ENCODE results near the gene PORCN. TPM values are rescaled to one million over a fixed set of nuclear protein-coding genes. Genes with fewer than 3 reads are reported as not detected.
"Not testable (repeated sequence)": the region's sequence is repeated elsewhere in the genome, so short reads cannot be mapped to it uniquely, and the experiment has no call there.

PORCN gene
- total RNA-seq, 2 experiments from 2014 or later: 26.1 to 29.2 TPM

DNA sequence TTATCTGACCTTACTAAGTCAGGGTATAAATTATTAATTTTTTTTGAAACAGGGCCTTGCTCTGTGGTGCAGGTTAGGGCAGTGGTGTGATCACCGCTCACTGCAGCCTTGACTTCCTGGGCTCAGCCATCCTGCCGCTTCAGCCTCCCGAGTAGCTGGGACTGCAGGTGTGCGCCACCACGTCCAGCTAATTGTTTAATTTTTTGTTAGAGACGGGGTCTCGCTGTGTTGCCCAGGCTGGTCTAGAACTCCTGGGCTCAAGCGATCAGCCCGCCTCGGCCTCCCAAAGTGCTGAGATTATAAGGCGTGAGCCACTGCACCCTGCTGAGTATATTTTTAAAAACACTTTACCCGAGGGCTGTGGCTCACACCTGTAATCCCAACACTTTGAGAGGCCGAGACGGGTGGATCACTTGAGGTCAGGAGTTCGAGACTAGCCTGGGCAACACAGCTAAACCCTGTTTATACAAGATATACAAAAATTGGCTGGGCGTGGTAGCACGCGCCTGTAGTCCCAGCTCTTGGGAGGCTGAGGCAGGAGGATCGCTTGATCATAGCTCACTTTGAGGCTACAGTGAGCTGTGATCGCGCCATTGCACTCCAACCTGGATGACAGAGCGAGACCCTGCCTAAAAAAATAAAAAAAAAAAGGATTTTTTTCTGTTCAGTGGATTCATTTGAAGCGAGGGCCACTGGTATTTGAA is 30.0 kb downstream of the PORCN start:
- no peaks in the 10 kb centered on the region for H3K27me3 Mint-ChIP-seq
- peak overlapping the region; percentile 93 for H3K4me3 Mint-ChIP-seq
- ChIA-PET CTCF (interaction anchor here (0.6 to 3.4 kb wide), 14 partner anchors 11 to 420 kb away, joined by 3 to 18 read pairs (median 6); partner anchors contain the start of genes EBP, FTSJ1, RBM3 and SLC38A5), POLR2A (interaction anchor here (0.7 to 4.9 kb wide), 12 partner anchors 8 to 198 kb away, joined by 3 to 50 read pairs (median 4); partner anchors contain the start of genes EBP, FTSJ1 and RBM3)
- H3K36me3 Mint-ChIP-seq (ENCODE audit: low read depth): peaks cover 27% of the 10 kb centered on the region
- no peak for DNase-seq
- H3K27ac Mint-ChIP-seq: peak overlapping the region; percentile 95
- H3K9me3 Mint-ChIP-seq: no peaks in the 10 kb centered on the region
- peaks cover 30% of the 10 kb centered on the region for H3K4me1 Mint-ChIP-seq

DNA sequence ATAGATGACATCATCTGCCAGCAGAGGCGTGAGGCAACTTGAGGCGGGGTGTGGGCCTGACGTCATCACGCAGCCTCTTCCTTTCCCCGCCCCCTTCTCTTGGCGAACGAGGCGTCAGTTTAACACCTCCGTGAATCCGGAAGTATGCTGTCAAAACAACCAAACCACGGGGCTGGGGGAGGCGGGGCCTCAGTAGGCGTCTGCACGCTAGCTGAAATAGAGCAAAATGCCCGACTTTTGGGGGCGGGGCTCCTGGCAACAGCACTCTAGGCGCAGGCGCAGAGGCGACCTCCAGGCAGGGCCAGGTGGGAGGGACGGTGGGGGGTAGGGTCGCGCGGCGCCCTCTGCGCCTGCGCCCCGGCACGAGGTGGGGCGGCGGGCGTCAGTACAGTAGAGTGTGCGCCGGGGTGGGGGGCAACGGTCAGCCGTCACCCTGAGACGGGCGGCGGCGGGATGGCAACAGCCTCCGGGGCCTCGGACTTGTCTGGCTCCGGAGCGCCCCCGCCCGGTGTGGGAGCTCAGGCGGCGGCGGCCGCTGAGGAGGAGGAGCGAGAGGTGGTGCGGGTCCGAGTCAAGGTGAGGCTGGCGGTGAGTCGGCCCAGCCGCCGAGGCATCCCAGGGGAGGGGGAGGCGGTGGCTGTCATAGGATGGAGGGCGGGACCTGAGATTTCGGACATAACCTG is 30.7 kb downstream of the PORCN start, which contains the start of gene TBC1D25:
TBC1D25 (plus strand) TSS at position 370 of the 683 bp plus-strand sequence; CDS start at position 454, 84 bp downstream.
- no peaks in the 10 kb centered on the region for H3K27me3 Mint-ChIP-seq
- ChIA-PET POLR2A (interaction anchor here (0.7 to 4.9 kb wide), 21 partner anchors 9 to 983 kb away, joined by 3 to 50 read pairs (median 4); partner anchors contain the start of genes EBP, FTSJ1 and RBM3), CTCF (interaction anchor here (0.6 to 3.4 kb wide), 17 partner anchors 8 to 463 kb away, joined by 3 to 18 read pairs (median 4); partner anchors contain the start of genes EBP, FTSJ1, GRIPAP1 and RBM3)
- peak within 1 kb of the TSS; percentile 93 for H3K4me3 Mint-ChIP-seq
- H3K4me1 Mint-ChIP-seq: peaks cover 29% of the 10 kb centered on the region
- H3K36me3 Mint-ChIP-seq (ENCODE audit: low read depth): peaks cover 25% of the 10 kb centered on the region
- H3K27ac Mint-ChIP-seq: peak within 1 kb of the TSS; percentile 95
- peak; percentile 97 for DNase-seq
- H3K9me3 Mint-ChIP-seq: no peaks in the 10 kb centered on the region

DNA sequence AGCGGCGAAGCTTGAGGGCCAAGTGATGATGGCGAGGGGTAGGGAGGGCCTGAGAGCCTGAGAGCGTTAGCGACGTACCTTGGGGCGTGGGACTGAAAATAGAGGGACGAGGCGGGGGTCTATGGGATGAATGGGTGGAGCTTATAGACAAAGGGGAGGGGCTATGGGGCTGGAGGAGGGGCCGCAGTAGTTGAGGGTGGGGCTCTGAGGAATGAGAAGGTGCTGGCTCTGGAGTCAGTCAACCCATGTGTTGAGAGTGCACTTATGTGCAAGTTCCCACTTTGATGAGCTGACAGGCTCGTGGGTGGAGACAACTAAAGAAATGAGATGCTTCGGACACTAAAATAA is 31.2 kb downstream of the PORCN start:
- no peaks in the 10 kb centered on the region for H3K27me3 Mint-ChIP-seq
- peaks cover 27% of the 10 kb centered on the region for H3K4me1 Mint-ChIP-seq
- H3K36me3 Mint-ChIP-seq (ENCODE audit: low read depth): peaks cover 26% of the 10 kb centered on the region
- H3K9me3 Mint-ChIP-seq: no peaks in the 10 kb centered on the region
- CTCF ChIA-PET: interaction anchor here (0.7 to 3.4 kb wide), 14 partner anchors 8 to 462 kb away, joined by 3 to 18 read pairs (median 6); partner anchors contain the start of genes EBP, FTSJ1, GRIPAP1 and RBM3
- peak overlapping the region; percentile 93 for H3K4me3 Mint-ChIP-seq
- H3K27ac Mint-ChIP-seq: peak overlapping the region; percentile 95
- POLR2A ChIA-PET: interaction anchor here (0.7 to 4.9 kb wide), 14 partner anchors 9 to 984 kb away, joined by 3 to 50 read pairs (median 4); partner anchors contain the start of genes EBP, FTSJ1 and RBM3
- peak; percentile 65 for DNase-seq

DNA sequence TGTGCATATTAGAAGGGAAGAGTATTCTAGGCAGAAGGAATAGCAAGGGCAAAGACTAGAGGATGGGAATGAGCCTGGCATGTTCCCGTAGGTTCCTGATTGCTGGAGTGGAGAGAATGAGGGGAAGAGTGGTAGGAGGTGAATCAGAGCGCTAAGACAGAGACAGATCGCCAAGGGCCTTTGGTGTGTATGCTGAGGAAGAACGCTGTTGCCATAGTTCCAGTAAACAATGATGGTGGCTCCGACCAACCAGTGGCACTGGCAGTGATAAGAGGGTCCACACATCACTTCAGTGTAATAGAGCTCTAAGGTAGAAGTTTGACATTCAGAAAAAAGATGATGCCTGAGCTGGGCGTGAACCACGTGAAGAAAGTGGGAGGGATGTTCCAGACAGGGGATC is 31.7 kb downstream of the PORCN start:
- Mint-ChIP-seq H3K27me3 (no peaks in the 10 kb centered on the region), H3K27ac (peak overlapping the region; percentile 95), H3K4me1 (peaks cover 24% of the 10 kb centered on the region), H3K4me3 (peak overlapping the region; percentile 93), H3K36me3 (ENCODE audit: low read depth) (peaks cover 27% of the 10 kb centered on the region), H3K9me3 (no peaks in the 10 kb centered on the region)
- CTCF ChIA-PET: interaction anchor here (0.8 to 3.4 kb wide), 10 partner anchors 9 to 462 kb away, joined by 3 to 18 read pairs (median 7); partner anchors contain the start of genes FTSJ1, GRIPAP1, RBM3 and SLC38A5
- POLR2A ChIA-PET: interaction anchor here (0.8 to 4.9 kb wide), 12 partner anchors 10 to 984 kb away, joined by 3 to 50 read pairs (median 5); partner anchors contain the start of genes EBP, FTSJ1 and RBM3
- no peak for DNase-seq

DNA sequence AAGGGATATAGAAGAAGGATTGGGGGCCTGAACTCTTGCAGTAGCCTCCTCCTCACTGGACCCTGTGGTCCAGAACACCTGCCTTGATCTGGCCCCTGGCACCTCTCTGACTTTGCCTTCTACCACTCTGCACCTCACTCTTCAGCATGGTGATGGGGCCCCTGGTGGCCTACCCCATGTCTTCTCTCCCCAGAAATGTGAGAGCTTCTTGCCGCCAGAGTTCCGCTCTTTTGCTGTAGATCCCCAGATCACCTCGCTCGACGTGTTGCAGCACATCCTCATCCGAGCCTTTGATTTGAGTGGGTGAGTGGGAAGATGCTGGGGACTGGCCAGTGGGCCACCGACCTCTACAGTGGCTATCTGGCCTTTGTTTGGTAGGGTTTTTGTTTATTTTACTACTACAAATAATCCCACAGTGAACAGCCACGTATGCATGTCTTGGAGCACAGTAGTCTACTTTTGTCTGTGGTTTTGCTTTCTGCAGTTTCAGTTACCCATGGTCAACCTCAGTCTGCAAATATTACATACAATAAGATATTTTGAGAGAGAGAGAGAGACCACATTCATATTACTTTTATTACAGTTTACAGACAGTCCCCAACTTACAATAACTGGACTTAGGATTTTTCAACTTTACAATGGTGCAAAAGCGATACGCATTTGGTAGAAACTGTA is 32.5 kb downstream of the PORCN start:
- peaks cover 27% of the 10 kb centered on the region for H3K36me3 Mint-ChIP-seq (ENCODE audit: low read depth)
- ChIA-PET CTCF (interaction anchor here (2.2 kb wide), 1 partner anchor 73 kb away, joined by 17 read pairs; the partner anchor contains the start of gene SLC38A5), POLR2A (interaction anchor here (1.5 to 4.9 kb wide), 3 partner anchors 11 to 33 kb away, joined by 18 to 50 read pairs (median 33); partner anchors contain the start of genes EBP and RBM3)
- H3K4me3 Mint-ChIP-seq: peak overlapping the region; percentile 93
- H3K4me1 Mint-ChIP-seq: peaks cover 22% of the 10 kb centered on the region
- H3K9me3 Mint-ChIP-seq: no peaks in the 10 kb centered on the region
- peak overlapping the region; percentile 95 for H3K27ac Mint-ChIP-seq
- DNase-seq: no peak
- no peaks in the 10 kb centered on the region for H3K27me3 Mint-ChIP-seq

DNA sequence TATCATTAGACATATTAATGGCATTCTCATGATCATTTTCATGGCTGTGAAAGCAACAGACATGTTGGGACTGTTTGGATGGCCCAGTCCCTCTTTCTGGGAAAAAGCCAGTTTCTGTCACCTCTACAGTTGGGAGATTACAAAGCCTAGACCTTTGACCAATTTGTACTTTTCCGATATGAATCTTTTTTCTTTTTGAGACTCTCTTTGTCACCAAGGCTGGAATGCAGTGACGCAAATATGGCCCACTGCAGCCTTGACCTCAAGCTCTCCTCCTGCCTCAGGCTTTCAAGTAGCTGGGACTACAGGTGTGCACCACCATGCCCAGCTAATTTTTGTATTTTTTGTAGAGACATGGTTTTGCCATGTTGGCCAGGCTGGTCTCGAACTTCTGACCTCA is 40.1 kb downstream of the PORCN start:
- no peak overlapping the region for H3K4me3 Mint-ChIP-seq
- ChIA-PET POLR2A (no interaction called here), CTCF (no interaction called here)
- peaks cover 30% of the 10 kb centered on the region for H3K36me3 Mint-ChIP-seq (ENCODE audit: low read depth)
- H3K4me1 Mint-ChIP-seq: peaks cover 1% of the 10 kb centered on the region
- no peaks in the 10 kb centered on the region for H3K27me3 Mint-ChIP-seq
- no peaks in the 10 kb centered on the region for H3K9me3 Mint-ChIP-seq
- no peak for DNase-seq
- H3K27ac Mint-ChIP-seq: no peak overlapping the region

DNA sequence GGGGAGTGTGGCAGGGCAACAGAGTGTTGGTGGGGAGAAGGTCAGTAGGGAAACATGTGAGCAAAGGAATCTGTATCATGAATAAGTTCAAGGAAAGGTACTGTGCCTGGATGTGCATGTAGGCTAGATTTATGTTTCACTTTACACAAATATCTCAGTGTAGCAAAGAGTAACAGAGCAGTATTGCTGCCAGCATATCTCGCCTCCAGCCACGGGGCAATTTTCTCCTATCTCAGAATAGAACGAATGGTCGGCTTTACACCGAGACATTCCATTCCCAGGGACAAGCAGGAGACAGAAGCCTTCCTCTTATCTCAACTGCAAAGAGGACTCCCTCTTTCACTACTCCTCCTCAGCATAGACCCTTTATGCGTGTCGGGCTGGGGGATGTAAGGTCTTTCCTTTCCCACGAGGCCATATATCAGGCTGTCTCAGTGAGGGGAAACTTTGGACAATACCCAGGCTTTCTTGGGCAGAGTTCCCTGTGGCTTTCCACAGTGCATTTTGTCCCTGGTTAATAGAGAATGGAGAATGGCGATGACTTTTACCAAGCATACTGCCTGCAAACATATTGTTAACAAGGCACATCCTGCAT is 47.0 kb downstream of the PORCN start:
- H3K4me3 Mint-ChIP-seq, H3K4me1 Mint-ChIP-seq, POLR2A ChIA-PET, CTCF ChIA-PET, H3K27me3 Mint-ChIP-seq, DNase-seq, H3K9me3 Mint-ChIP-seq, H3K27ac Mint-ChIP-seq: not testable (repeated sequence)
- H3K36me3 Mint-ChIP-seq (ENCODE audit: low read depth): peaks cover 38% of the 10 kb centered on the region

DNA sequence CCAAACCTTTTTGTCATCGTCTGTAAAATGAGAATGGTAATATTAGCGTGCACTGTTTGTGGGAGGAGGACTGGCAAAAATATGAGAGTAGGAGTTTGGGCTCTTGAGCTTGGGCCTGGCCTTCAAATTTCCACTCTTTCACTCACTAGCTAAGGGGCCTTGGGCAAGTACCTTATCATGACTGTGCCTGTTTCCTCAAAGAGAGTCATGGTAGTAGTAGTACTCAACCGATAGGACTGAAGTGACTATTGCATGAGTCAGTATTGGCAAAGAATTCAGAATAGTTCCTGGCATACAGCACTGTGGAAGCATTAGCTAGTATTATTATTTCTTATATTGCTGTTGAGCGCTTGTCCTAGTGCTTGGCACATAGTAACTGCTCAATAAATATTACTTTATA is 49.5 kb downstream of the PORCN start:
- Mint-ChIP-seq H3K36me3 (ENCODE audit: low read depth) (peaks cover 46% of the 10 kb centered on the region), H3K4me3 (no peak overlapping the region), H3K9me3 (no peaks in the 10 kb centered on the region), H3K27me3 (no peaks in the 10 kb centered on the region), H3K4me1 (no peaks in the 10 kb centered on the region), H3K27ac (no peak overlapping the region)
- POLR2A ChIA-PET: interaction anchor here (1.0 to 1.3 kb wide), 2 partner anchors 16 to 19 kb away, joined by 4 read pairs; partner anchors contain the start of genes RBM3 and TBC1D25
- DNase-seq: no peak
- CTCF ChIA-PET: no interaction called here

DNA sequence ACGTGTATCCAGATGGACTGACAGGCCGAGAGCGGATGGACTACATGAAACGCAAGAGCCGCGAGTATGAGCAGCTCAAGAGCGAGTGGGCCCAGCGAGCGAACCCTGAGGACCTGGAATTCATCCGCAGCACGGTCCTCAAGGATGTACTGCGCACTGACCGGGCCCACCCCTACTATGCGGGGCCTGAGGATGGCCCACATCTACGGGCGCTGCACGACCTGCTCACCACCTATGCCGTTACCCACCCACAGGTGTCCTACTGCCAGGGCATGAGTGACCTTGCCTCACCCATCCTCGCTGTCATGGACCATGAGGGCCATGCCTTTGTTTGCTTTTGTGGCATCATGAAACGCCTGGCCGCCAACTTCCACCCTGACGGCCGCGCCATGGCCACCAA is 50.8 kb downstream of the PORCN start:
- H3K4me3 Mint-ChIP-seq: no peak overlapping the region
- DNase-seq: no peak
- H3K36me3 Mint-ChIP-seq (ENCODE audit: low read depth): peaks cover 45% of the 10 kb centered on the region
- no peak overlapping the region for H3K27ac Mint-ChIP-seq
- CTCF ChIA-PET: no interaction called here
- H3K4me1 Mint-ChIP-seq: no peaks in the 10 kb centered on the region
- POLR2A ChIA-PET: no interaction called here
- no peaks in the 10 kb centered on the region for H3K27me3 Mint-ChIP-seq
- H3K9me3 Mint-ChIP-seq: no peaks in the 10 kb centered on the region

DNA sequence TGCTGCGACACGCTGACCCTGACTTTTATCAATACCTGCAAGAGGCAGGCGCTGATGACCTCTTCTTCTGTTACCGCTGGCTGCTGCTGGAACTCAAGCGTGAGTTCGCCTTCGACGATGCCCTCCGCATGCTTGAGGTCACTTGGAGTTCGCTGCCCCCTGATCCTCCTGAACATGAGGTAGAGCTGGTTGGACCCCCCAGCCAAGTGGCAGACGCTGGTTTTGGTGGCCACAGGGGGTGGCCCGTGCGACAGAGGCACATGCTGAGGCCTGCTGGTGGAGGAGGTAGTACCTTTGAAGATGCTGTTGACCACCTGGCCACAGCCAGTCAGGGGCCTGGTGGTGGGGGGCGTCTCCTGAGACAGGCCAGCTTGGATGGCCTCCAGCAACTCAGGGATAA is 51.3 kb downstream of the PORCN start:
- H3K27me3 Mint-ChIP-seq: no peaks in the 10 kb centered on the region

DNA sequence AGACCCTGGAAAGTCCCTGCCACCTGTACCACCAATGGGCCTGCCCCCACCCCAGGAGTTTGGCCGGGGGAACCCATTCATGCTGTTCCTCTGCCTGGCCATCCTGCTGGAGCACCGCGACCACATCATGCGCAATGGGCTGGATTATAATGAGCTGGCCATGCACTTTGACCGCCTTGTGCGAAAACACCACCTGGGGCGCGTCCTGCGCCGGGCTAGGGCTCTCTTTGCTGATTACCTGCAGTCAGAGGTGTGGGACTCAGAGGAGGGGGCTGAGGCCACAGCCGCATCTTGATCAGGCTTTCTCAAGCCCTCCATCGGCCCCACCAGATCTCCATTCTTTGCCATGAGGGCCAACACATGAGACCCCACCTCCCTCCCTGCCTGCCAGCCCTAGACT is 51.9 kb downstream of the PORCN start:
- H3K27me3 Mint-ChIP-seq: no peaks in the 10 kb centered on the region
- POLR2A ChIA-PET: interaction anchor here (2.5 kb wide), 1 partner anchor 14 kb away, joined by 11 read pairs; the partner anchor contains the start of gene RBM3
- CTCF ChIA-PET: interaction anchor here (1.1 kb wide), 1 partner anchor 21 kb away, joined by 4 read pairs; no protein-coding TSS in a partner anchor

More for the DNA sequence above, 51.3 kb downstream of the PORCN start:
- H3K4me3 Mint-ChIP-seq: no peak overlapping the region
- CTCF ChIA-PET: interaction anchor here (1.1 kb wide), 1 partner anchor 20 kb away, joined by 4 read pairs; no protein-coding TSS in a partner anchor
- DNase-seq: no peak
- no peaks in the 10 kb centered on the region for H3K9me3 Mint-ChIP-seq
- peaks cover 41% of the 10 kb centered on the region for H3K36me3 Mint-ChIP-seq (ENCODE audit: low read depth)
- H3K27ac Mint-ChIP-seq: no peak overlapping the region
- H3K4me1 Mint-ChIP-seq: no peaks in the 10 kb centered on the region
- POLR2A ChIA-PET: no interaction called here

DNA sequence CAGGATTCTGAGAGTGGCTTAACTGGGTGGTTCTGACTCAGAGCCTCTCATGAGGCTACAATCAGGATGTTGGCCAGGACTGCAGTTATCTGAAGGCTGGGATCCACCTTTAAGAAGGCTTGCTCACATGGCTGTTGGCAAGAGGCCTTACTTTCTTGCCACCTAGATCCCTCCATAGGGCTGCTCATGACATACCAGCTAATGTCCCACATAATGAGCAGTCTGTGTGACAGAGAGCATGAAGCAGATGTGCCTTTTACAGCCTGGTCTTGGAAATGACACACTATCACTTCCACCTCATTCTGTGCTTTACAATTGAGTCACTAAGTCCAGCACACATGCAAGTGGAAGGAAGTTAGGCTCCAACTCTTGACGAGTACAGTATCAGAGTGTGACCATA is 61.2 kb downstream of the PORCN start:
- DNase-seq: peak; percentile 38
- Mint-ChIP-seq H3K27me3 (no peaks in the 10 kb centered on the region), H3K36me3 (ENCODE audit: low read depth) (peaks cover 8% of the 10 kb centered on the region), H3K4me1 (peaks cover 18% of the 10 kb centered on the region), H3K9me3 (no peaks in the 10 kb centered on the region), H3K27ac (peak overlapping the region; percentile 76), H3K4me3 (no peak overlapping the region)
- ChIA-PET POLR2A (interaction anchor here (0.6 kb wide), 1 partner anchor 350 kb away, joined by 4 read pairs; no protein-coding TSS in a partner anchor), CTCF (no interaction called here)

More for the DNA sequence above, 51.9 kb downstream of the PORCN start:
- no peak for DNase-seq
- Mint-ChIP-seq H3K4me3 (no peak overlapping the region), H3K36me3 (ENCODE audit: low read depth) (peaks cover 34% of the 10 kb centered on the region), H3K4me1 (no peaks in the 10 kb centered on the region), H3K9me3 (no peaks in the 10 kb centered on the region), H3K27ac (no peak overlapping the region)

Data from activated CD4-positive, alpha-beta memory T cell treated with anti-CD3 and anti-CD28 coated beads, Interleukin-2, amount 10 ng/mL, durations not matched to agents 7 days and 5 days (primary cell).